GM23338 (cell line): ENCODE results near the gene PCDHA5. TPM values are rescaled to one million over a fixed set of nuclear protein-coding genes. Genes with fewer than 3 reads are reported as not detected.
A peak's percentile ranks its signal among the peaks of the same experiment; 100 is the strongest.
"Not testable (repeated sequence)": the region's sequence is repeated elsewhere in the genome, so short reads cannot be mapped to it uniquely, and the experiment has no call there.

Experiments used
- ATAC-seq: fragments of 200-7000 bp; cut with Tn5 transposase; 3 replicates; pipeline ENCODE4 v1.9.1; 2020
- DNase-seq: peaks from one replicate; pipeline ENCODE4 v3.0.0-alpha.2; 2015; ENCODE audit warnings: low spot score
- H2AFZ ChIP-seq: fragments of 200-600 bp; sonication (generic); 2 replicates; pipeline ENCODE4 v1.8.0; 2016; ENCODE audit warnings: antibody characterized with exemption, mild to moderate bottlenecking, moderate library complexity
- H3F3A ChIP-seq: fragments of 200-600 bp; sonication (generic); replicated peaks from 2 replicates; pipeline ENCODE4 v1.8.0; 2017; ENCODE audit warnings: antibody characterized with exemption, mixed run types, low read depth
- H3K27ac ChIP-seq: fragments of 200-600 bp; sonication (generic); 2 replicates; pipeline ENCODE4 v1.6.1; 2016; ENCODE audit warnings: low read depth
- H3K27me3 ChIP-seq: fragments of 200-600 bp; sonication (generic); 2 replicates; pipeline ENCODE4 v1.8.0; 2016; ENCODE audit warnings: mild to moderate bottlenecking, mixed run types, moderate library complexity; ENCODE audit not compliant: insufficient read depth
- H3K36me3 ChIP-seq: fragments of 200-600 bp; sonication (generic); 2 replicates; pipeline ENCODE4 v1.8.0; 2016; ENCODE audit warnings: mild to moderate bottlenecking; ENCODE audit not compliant: insufficient read depth
- H3K4me1 ChIP-seq: fragments of 200-600 bp; sonication (generic); 2 replicates; pipeline ENCODE4 v1.8.0; 2016; ENCODE audit warnings: mild to moderate bottlenecking, moderate library complexity; ENCODE audit not compliant: insufficient read depth
- H3K4me2 ChIP-seq: fragments of 200-600 bp; sonication (generic); 2 replicates; pipeline ENCODE4 v1.7.1; 2017; ENCODE audit warnings: mixed run types
- H3K4me3 ChIP-seq: fragments of 200-600 bp; sonication (generic); 2 replicates; pipeline ENCODE4 v1.6.1; 2016; ENCODE audit warnings: mixed run types
- H3K79me2 ChIP-seq: fragments of 200-600 bp; sonication (generic); replicated peaks from 2 replicates; pipeline ENCODE4 v1.8.0; 2017; ENCODE audit warnings: mild to moderate bottlenecking; ENCODE audit not compliant: insufficient read depth
- H3K9me2 ChIP-seq: fragments of 200-600 bp; sonication (generic); 2 replicates; pipeline ENCODE4 v1.8.0; 2017; ENCODE audit not compliant: insufficient read depth
- H4K20me1 ChIP-seq: fragments of 200-600 bp; sonication (generic); replicated peaks from 2 replicates; pipeline ENCODE4 v1.8.0; 2017; ENCODE audit warnings: mild to moderate bottlenecking; ENCODE audit not compliant: insufficient read depth
- H3K27ac Mint-ChIP-seq: 2 replicates; pipeline ENCODE4 v1.8.0; 2020; ENCODE audit warnings: inconsistent platforms, mild to moderate bottlenecking, moderate library complexity, mixed read lengths
- H3K27me3 Mint-ChIP-seq: 3 replicates; pipeline ENCODE4 v1.8.0; 2022; ENCODE audit warnings: low read depth, mild to moderate bottlenecking, moderate library complexity, mixed read lengths, inconsistent platforms; ENCODE audit not compliant: insufficient read depth, poor library complexity
- H3K36me3 Mint-ChIP-seq: 3 replicates; pipeline ENCODE4 v1.8.0; 2021; ENCODE audit warnings: low read depth, mild to moderate bottlenecking, inconsistent platforms, moderate library complexity, mixed read lengths
- H3K4me1 Mint-ChIP-seq: 3 replicates; pipeline ENCODE4 v1.8.0; 2020; ENCODE audit warnings: mild to moderate bottlenecking, inconsistent platforms, mixed read lengths
- H3K4me3 Mint-ChIP-seq: 3 replicates; pipeline ENCODE4 v1.8.0; 2021; ENCODE audit warnings: moderate library complexity, mild to moderate bottlenecking, inconsistent platforms, mixed read lengths
- H3K9me3 Mint-ChIP-seq: 3 replicates; pipeline ENCODE4 v1.8.0; 2020; ENCODE audit warnings: moderate library complexity, mild to moderate bottlenecking, inconsistent platforms, mixed read lengths
- CTCF ChIP-seq, 2 experiments: fragments of 200-600 bp in 1 of 2; sonication (generic) in 1 of 2; conservative IDR thresholded peaks; 2 replicates each; pipeline versions ENCODE4 v1.5.1 to v1.6.1; 2016 to 2017; ENCODE audit warnings: antibody characterized with exemption in 2 of 2, low read depth in 2 of 2, mild to moderate bottlenecking in 2 of 2, moderate library complexity in 1 of 2
- POLR2AphosphoS5 ChIP-seq: IDR thresholded peaks from 2 replicates; pipeline ENCODE4 v1.6.1; 2016; ENCODE audit warnings: antibody characterized with exemption, low read depth
- polyA plus RNA-seq: library from polyadenylated mRNA; unstranded; fragments of >200 nt; fragmentation: Nextera tagmentation; extraction: Ambion mirVana; gene quantifications from 2 replicates; pipeline ENCODE4 v1.2.1, GENCODE V29; 2016
- total RNA-seq: library from RNA; depleted of rRNA; stranded (reverse); fragments of >200 nt; shearing (Covaris generic); gene quantifications from 2 replicates; pipeline ENCODE4 v1.2.3, GENCODE V29; 2014

Gene PCDHA5
- total and polyA plus RNA-seq, 2 experiments from 2014 or later, result 0.86 to 3.1 TPM

DNA sequence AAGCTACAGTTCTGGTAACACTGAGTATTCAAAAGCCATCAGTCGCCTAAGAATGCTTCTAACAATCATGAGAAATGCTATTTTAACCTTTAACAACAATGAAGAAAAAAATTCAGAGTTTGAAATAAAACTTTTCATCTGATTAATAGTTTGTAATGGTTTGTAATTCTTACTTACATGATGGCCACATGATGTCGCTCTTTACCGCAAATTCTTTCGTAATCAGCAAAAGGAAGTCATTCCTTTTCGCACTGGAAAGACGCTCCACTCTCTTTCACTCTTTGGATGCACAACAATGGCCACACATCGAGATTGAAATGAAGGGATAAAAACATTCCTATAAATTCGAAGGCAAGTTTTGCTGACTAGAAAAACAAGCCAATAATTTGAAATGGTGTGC lies 12.6 kb downstream of the PCDHA5 start, which contains the start of gene PCDHA7:
TSS of gene PCDHA7 (plus strand) at position 277 of the 400 bp plus-strand sequence. CDS start at position 392, 115 bp downstream.
- Histone ChIP-seq H4K20me1 (no peaks in the 10 kb centered on the region; the same call in 1 of the 2 replicates), H3K9me2 (no peaks in the 10 kb centered on the region), H3K4me3 (peak within 1 kb of the TSS; percentile 62), H3F3A (no peaks in the 10 kb centered on the region), H3K4me2 (peak within 1 kb of the TSS; percentile 72), H3K4me1 (no peaks in the 10 kb centered on the region), H3K79me2 (no peaks in the 10 kb centered on the region), H3K36me3 (no peaks in the 10 kb centered on the region), H2AFZ (peak within 1 kb of the TSS; percentile 2; the same call in 1 of the 2 replicates), H3K27me3 (no peaks in the 10 kb centered on the region), H3K27ac (peak within 1 kb of the TSS; percentile 3; the same call in 1 of the 2 replicates)
- peak within 1 kb of the TSS; percentile 74 for H3K4me3 Mint-ChIP-seq
- TF ChIP-seq CTCF (conservative IDR thresholded peaks at IDR 0.05; ENCODE audit: low read depth in 2 of 2) (peak; percentile 64 to 72), POLR2AphosphoS5 (no peak)
- peak within 1 kb of the TSS; percentile 51; the same call in 1 of the 2 replicates for H3K27ac Mint-ChIP-seq
- peaks cover 3% of the 10 kb centered on the region for H3K27me3 Mint-ChIP-seq
- ATAC-seq, result no peak; the same call in 1 of the 3 replicates
- peaks cover 28% of the 10 kb centered on the region; the same call in 2 of the 3 replicates for H3K36me3 Mint-ChIP-seq
- no peaks in the 10 kb centered on the region for H3K4me1 Mint-ChIP-seq
- peak; percentile 73 for DNase-seq
- peaks cover 10% of the 10 kb centered on the region for H3K9me3 Mint-ChIP-seq

GRCh38 chr5:140834439-140835008 lies 13.1 kb downstream of the PCDHA5 start:
- Mint-ChIP-seq H3K4me3 (peak overlapping the region; percentile 74), H3K27ac (peak overlapping the region; percentile 51; the same call in 1 of the 2 replicates), H3K36me3 (peaks cover 28% of the 10 kb centered on the region; the same call in 2 of the 3 replicates)
- H3K4me3 ChIP-seq, result peak overlapping the region; percentile 62
- H3K4me1 ChIP-seq, H3K4me1 Mint-ChIP-seq, H3K27me3 Mint-ChIP-seq, H4K20me1 ChIP-seq, H3K9me2 ChIP-seq, H3K79me2 ChIP-seq, H3F3A ChIP-seq, H3K36me3 ChIP-seq, H3K27me3 ChIP-seq, H3K9me3 Mint-ChIP-seq: not testable (repeated sequence)
- ATAC-seq (peak; percentile 90), DNase-seq (peak; percentile 56)
- H3K27ac ChIP-seq, result peak overlapping the region; percentile 3; the same call in 1 of the 2 replicates
- TF ChIP-seq CTCF (conservative IDR thresholded peaks at IDR 0.05; ENCODE audit: low read depth in 2 of 2), result peak; percentile 44 to 45; a peak in 3 of 4 replicates
- H2AFZ ChIP-seq, result peak overlapping the region; percentile 2; the same call in 1 of the 2 replicates
- H3K4me2 ChIP-seq, result peak overlapping the region; percentile 72
